Measurements from ENCODE around the gene CMKLR1.

DNA sequence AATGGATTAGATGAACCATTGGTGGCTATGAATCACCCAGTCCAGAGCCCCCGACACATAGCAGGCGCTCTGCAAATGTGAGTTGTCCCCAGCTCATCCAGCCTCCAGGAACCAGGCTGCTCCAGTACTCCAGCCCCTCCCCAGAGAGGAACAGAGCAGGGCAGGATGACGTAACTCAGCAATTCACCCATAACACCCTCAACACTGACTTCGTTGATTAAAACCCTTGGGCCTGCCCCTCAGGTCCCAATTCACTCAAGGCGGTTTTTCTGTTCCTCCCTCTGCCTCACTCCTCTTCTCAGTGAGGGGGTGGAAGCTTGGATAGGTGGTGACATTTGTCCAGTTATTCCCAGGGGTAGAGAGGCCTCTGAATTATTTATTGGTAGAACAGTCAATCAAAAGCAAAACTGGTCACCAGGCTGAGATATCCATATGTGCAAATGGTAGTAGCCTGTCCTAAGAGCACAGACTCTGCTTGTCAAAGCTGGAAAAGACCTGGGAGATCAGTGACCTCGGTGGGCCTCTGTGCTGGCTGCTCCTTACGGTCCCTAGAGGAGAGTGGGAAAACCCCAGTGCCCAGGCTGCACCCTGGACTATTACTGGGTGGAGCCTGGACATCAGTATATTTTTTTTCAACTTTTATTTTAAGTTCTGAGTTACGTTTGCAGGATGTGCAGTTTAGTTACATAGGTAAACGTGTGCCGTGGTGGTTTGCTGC lies 97.0 kb downstream of the CMKLR1 start:
- no peak for TF ChIP-seq POLR2AphosphoS5 (IDR thresholded peaks at IDR 0.05; ENCODE audit: borderline replicate concordance, low read depth, low read length)
- TF ChIP-seq EZH2 (IDR thresholded peaks at IDR 0.05), result no peak

Measured in SK-N-MC (cell line).